SU-DHL-6 (cell line): ENCODE data around the gene TGIF1.

Source experiments
- H2AFZ ChIP-seq: fragments of 200-600 bp; sonication (generic); 2 replicates; pipeline ENCODE4 v1.6.1; 2014; ENCODE audit warnings: low read depth, mild to moderate bottlenecking, moderate library complexity, mixed read lengths, antibody characterized with exemption, low read length; ENCODE audit not compliant: severe bottlenecking
- H3F3A ChIP-seq: fragments of 200-600 bp; shearing (Covaris generic); 2 replicates; pipeline ENCODE4 v1.6.0; 2016; ENCODE audit warnings: antibody characterized with exemption, mild to moderate bottlenecking; ENCODE audit not compliant: insufficient read depth
- H3K27ac ChIP-seq: fragments of 200-600 bp; sonication (generic); 2 replicates; pipeline ENCODE4 v1.5.1; 2016; ENCODE audit warnings: low read depth, mild to moderate bottlenecking, low read length, moderate library complexity, mixed read lengths
- H3K27me3 ChIP-seq: fragments of 200-600 bp; sonication (generic), shearing (Covaris generic); 2 replicates; pipeline ENCODE4 v1.6.0; 2014; ENCODE audit warnings: mild to moderate bottlenecking, low read length
- H3K36me3 ChIP-seq: fragments of 200-600 bp; sonication (generic); 2 replicates; pipeline ENCODE4 v1.6.1; 2014; ENCODE audit warnings: mild to moderate bottlenecking, low read length, mixed read lengths
- H3K4me2 ChIP-seq: fragments of 300-600, 200-600 bp; shearing (Covaris generic), sonication (generic); 2 replicates; pipeline ENCODE4 v1.6.0; 2014; ENCODE audit warnings: low read length, low read depth, mild to moderate bottlenecking; ENCODE audit not compliant: poor library complexity, severe bottlenecking
- H3K4me3 ChIP-seq: fragments of 200-600 bp; sonication (generic); 2 replicates; pipeline ENCODE4 v1.5.1; 2014; ENCODE audit warnings: antibody characterized with exemption, low read length, mild to moderate bottlenecking, mixed read lengths; ENCODE audit not compliant: insufficient read depth, poor library complexity, severe bottlenecking
- H3K79me2 ChIP-seq: fragments of 200-600 bp; sonication (generic); 2 replicates; pipeline ENCODE4 v1.6.1; 2014; ENCODE audit warnings: mild to moderate bottlenecking, low read length, moderate library complexity; ENCODE audit not compliant: insufficient read depth
- H3K9ac ChIP-seq: fragments of 200-600 bp; sonication (generic); 2 replicates; pipeline ENCODE4 v1.7.0; 2014; ENCODE audit warnings: mild to moderate bottlenecking, low read length
- H3K9me2 ChIP-seq: fragments of 200-600 bp; sonication (generic); replicated peaks from 2 replicates; pipeline ENCODE4 v1.6.1; 2014; ENCODE audit warnings: low read length; ENCODE audit not compliant: insufficient read depth
- H3K9me3 ChIP-seq: fragments of 200-600 bp; sonication (generic); 2 replicates; pipeline ENCODE4 v1.6.1; 2014; ENCODE audit warnings: low read length, mixed read lengths; ENCODE audit not compliant: insufficient read depth
- H4K20me1 ChIP-seq: fragments of 200-600 bp; sonication (generic); 2 replicates; pipeline ENCODE4 v1.6.1; 2014; ENCODE audit warnings: low read depth, mild to moderate bottlenecking, antibody characterized with exemption, low read length, moderate library complexity, mixed read lengths
- EZH2phosphoT487 ChIP-seq: fragments of 200-600 bp; sonication (generic), shearing (Covaris generic); conservative IDR thresholded peaks from 2 replicates; pipeline ENCODE4 v1.6.1; 2018; ENCODE audit warnings: mild to moderate bottlenecking, antibody characterized with exemption, low read length, moderate library complexity, mixed read lengths
- TF ChIP-seq, protein P1 (sequence below): fragments of 200-600 bp; sonication (generic); IDR thresholded peaks from one replicate; pipeline ENCODE4 v1.5.1; 2017; ENCODE audit warnings: antibody characterized with exemption, mild to moderate bottlenecking, low read length, moderate library complexity; ENCODE audit not compliant: insufficient read depth, poor library complexity, severe bottlenecking

The TGIF1 gene

DNA sequence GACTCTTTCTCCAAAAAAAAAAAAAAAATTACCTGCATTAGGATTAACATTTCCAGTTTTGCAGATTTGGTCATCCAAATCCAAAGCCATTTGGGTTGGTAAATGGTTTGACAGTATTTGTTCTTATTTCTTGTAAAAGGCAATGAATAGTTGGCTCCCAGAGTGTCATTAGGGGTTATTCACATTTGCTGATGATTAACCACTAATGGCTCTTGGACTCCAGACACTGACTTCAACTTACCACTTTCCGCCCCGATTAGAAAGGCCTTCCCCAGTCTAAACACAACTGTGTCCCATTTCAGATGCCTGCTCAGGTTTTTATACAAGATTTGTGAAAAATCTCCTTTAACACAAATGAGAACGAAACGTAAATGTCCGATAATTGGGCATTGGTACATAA, 9.6 kb upstream of the TGIF1 start:
- Histone ChIP-seq H3K36me3 (no peaks in the 10 kb centered on the region), H3K27me3 (no peaks in the 10 kb centered on the region), H2AFZ (no peak overlapping the region), H3K27ac (no peak overlapping the region), H3K79me2 (no peaks in the 10 kb centered on the region), H3K4me2 (no peak overlapping the region), H3K9me2 (no peaks in the 10 kb centered on the region), H4K20me1 (no peaks in the 10 kb centered on the region), H3K9me3 (no peaks in the 10 kb centered on the region), H3F3A (no peaks in the 10 kb centered on the region), H3K9ac (no peak overlapping the region), H3K4me3 (no peak overlapping the region)
- TF ChIP-seq, protein P1, sequence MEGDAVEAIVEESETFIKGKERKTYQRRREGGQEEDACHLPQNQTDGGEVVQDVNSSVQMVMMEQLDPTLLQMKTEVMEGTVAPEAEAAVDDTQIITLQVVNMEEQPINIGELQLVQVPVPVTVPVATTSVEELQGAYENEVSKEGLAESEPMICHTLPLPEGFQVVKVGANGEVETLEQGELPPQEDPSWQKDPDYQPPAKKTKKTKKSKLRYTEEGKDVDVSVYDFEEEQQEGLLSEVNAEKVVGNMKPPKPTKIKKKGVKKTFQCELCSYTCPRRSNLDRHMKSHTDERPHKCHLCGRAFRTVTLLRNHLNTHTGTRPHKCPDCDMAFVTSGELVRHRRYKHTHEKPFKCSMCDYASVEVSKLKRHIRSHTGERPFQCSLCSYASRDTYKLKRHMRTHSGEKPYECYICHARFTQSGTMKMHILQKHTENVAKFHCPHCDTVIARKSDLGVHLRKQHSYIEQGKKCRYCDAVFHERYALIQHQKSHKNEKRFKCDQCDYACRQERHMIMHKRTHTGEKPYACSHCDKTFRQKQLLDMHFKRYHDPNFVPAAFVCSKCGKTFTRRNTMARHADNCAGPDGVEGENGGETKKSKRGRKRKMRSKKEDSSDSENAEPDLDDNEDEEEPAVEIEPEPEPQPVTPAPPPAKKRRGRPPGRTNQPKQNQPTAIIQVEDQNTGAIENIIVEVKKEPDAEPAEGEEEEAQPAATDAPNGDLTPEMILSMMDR, result no peak
- TF ChIP-seq EZH2phosphoT487, result no peak

DNA sequence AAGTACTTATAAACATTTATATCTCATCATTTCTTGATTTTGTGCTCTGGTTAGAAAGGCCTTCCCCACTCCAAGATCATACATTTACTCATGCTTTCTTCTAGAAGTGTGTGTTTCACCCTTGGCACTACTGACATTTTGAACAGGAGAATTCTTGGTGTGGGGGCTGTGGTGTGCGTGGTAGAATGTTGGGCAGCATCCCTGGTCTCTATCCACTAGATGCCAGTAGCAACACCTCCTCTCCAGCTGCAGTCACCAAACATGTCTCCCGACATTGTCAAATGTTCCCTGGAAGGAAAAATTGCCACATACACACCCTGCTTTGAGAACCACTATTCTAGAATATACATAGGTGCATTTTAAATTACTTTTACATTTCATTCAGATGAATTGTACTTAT, 8.7 kb upstream of the TGIF1 start:
- Histone ChIP-seq H3K79me2 (no peaks in the 10 kb centered on the region), H3K4me3 (no peak overlapping the region), H3K4me2 (no peak overlapping the region), H3K27ac (no peak overlapping the region), H4K20me1 (no peaks in the 10 kb centered on the region), H3K9me3 (no peaks in the 10 kb centered on the region), H3F3A (no peaks in the 10 kb centered on the region), H2AFZ (no peak overlapping the region), H3K9ac (no peak overlapping the region), H3K9me2 (no peaks in the 10 kb centered on the region), H3K27me3 (no peaks in the 10 kb centered on the region), H3K36me3 (no peaks in the 10 kb centered on the region)
- TF ChIP-seq, protein P1, result no peak
- TF ChIP-seq EZH2phosphoT487, result no peak

DNA sequence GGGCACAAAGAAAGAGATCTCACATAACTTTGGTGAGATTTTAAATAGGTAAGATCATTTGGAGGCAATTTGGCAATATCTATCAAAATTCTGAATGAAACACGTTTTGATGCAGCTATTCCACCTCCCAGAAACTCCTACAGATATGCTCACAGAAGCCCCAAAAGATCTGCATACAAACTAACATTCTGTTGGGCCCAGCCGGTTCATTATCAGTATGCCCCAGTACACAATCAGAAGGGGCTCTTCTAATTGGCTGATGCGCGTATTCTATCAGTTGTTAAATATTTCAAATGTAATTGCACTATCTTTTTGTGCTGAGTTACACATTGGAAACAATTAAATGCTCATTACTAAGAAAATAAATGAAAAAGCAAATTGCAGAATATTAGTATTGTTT, 7.1 kb upstream of the TGIF1 start:
- Histone ChIP-seq H3K4me3 (no peak overlapping the region), H3K9me2 (no peaks in the 10 kb centered on the region), H3F3A (no peaks in the 10 kb centered on the region), H3K27me3 (no peaks in the 10 kb centered on the region), H3K9me3 (no peaks in the 10 kb centered on the region), H3K27ac (no peak overlapping the region), H3K9ac (no peak overlapping the region), H3K4me2 (no peak overlapping the region), H3K79me2 (no peaks in the 10 kb centered on the region), H4K20me1 (no peaks in the 10 kb centered on the region), H3K36me3 (no peaks in the 10 kb centered on the region), H2AFZ (no peak overlapping the region)
- TF ChIP-seq, protein P1, result no peak
- no peak for TF ChIP-seq EZH2phosphoT487

DNA sequence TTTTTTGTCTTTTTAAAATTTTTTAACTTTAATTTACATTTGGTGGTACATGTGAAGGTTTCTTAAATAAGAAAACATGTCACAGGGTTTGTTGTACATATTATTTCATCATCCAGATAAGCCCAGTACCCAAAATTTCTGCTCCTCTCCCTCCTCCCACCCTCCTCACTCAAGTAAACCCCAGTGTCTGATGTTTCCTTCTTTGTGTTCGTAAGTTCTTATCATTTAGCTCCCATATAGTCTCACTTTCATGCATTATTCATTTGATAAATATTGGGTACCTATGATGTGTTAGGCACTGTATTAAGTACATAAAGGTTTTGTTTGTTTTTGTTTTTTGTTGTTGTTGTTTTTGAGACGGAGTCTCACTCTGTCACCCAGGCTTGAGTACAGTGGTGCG, 5.7 kb upstream of the TGIF1 start:
- Histone ChIP-seq H3K9me2 (no peaks in the 10 kb centered on the region), H3K27ac (no peak overlapping the region), H3K4me2 (no peak overlapping the region), H4K20me1 (no peaks in the 10 kb centered on the region), H3K27me3 (no peaks in the 10 kb centered on the region), H3K36me3 (no peaks in the 10 kb centered on the region), H3K9ac (no peak overlapping the region), H3K79me2 (no peaks in the 10 kb centered on the region), H2AFZ (no peak overlapping the region), H3K9me3 (no peaks in the 10 kb centered on the region), H3F3A (no peaks in the 10 kb centered on the region), H3K4me3 (no peak overlapping the region)
- TF ChIP-seq, protein P1, result no peak
- TF ChIP-seq EZH2phosphoT487, result no peak
